Measurements from ENCODE around the gene HELZ. TPM values are rescaled to one million over a fixed set of nuclear protein-coding genes. Genes with fewer than 3 reads are reported as not detected.
"Not testable (repeated sequence)": the region's sequence is repeated elsewhere in the genome, so short reads cannot be mapped to it uniquely, and the experiment has no call there.

Gene HELZ
- total and polyA plus RNA-seq, 9 donors, result 8.4 to 72.8 (median 55.5) TPM

DNA sequence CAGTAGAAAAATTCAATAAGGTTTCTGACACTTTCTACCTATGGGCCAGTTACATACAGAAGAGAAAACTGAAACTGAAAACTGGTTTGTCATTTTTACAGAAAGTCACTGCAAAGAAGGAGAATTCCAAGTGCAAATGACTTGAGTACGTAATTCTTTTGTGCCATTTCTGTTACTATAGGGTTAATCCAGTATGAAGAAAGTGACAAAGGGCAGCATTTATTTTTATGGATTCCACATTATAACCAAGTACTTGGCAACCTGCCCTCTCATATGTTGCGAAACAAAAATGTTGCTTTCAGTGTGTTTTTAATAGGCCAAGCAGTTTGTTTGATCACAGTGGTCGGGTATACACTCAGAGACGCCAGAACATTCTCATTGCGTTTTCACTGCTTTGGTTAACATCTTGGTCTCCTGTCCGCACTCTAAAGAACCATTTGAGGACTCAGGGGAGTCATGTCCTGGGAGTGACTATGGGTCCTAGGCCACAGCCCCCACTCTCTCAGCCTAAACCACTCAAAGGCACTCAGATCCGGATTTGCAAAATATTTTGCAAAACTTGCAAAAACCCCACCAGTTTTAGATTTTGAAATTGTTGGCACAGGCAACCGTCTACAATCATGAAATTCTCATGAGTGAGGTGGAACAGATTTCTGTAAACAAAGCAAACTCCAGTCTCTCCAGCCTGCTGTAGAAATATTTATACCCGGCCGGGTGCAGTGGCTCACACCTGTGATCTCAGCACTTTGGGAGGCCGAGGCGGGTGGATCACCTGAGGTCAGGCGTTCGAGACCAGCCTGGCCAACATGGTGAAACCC, 15.4 kb upstream of the HELZ start:
- intact Hi-C loops (cut with DNase I), result no loop called here
- DNase-seq, result peak in 4 of 5 donors; percentile 22 to 59 (median 46)
- WGBS, 3 donors, result 10 to 19% (median 16%) methylated on average over 14 of the region's 14 CpGs
- TF ChIP-seq CTCF (IDR thresholded peaks at IDR 0.05), result no peak
- Histone ChIP-seq H3K27ac (peak overlapping the region; percentile 38 to 77), H3K4me1 (ENCODE audit: insufficient read depth) (peaks cover 12% of the 10 kb centered on the region), H3K9me3 (no peaks in the 10 kb centered on the region), H3K4me3 (no peak overlapping the region), H3K27me3 (no peaks in the 10 kb centered on the region), H3K36me3 (no peaks in the 10 kb centered on the region)

DNA sequence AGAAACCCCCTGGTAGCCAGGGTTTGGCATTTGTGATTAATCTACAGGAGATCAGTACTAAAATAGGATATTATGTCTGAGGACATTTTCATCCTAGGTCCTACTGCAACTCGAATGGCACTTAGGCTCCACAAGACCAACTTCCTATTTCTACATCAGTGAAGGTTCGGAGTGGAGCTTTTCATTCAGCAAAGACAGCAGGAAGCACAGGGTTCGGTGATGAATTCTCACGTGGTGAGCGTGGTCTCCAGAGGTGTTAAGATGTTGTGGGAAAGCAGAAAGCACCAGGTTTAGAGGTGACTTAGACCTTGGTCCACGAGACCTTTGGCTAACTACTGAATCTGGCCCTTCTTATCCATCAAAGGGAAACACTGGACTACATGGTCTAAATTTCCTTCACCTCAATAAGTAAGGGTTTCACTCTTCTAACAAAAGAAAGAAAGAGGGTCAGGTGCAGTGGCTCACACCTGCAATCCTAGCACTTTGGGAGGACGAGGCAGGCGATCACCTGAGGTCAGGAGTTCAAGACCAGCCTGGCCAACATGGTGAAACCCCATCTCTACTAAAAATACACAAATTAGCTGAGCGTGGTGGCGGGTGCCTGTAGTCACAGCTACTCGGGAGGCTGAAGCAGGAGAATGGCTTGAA, 13.9 kb upstream of the HELZ start:
- Histone ChIP-seq H3K4me3 (no peak overlapping the region), H3K4me1 (ENCODE audit: insufficient read depth) (peaks cover 12% of the 10 kb centered on the region), H3K36me3 (no peaks in the 10 kb centered on the region), H3K9me3 (no peaks in the 10 kb centered on the region), H3K27ac (peak overlapping the region; percentile 45 to 75), H3K27me3 (no peaks in the 10 kb centered on the region)
- no peak for DNase-seq
- 82 to 94% (median 89%) methylated on average over 11 of the region's 11 CpGs for WGBS, 3 donors
- intact Hi-C loops (cut with DNase I), result loop anchor here in 1 of 4 donors (10.0 kb wide), 1 partner anchor 1724 kb away; no protein-coding TSS in a partner anchor
- TF ChIP-seq POLR2A (IDR thresholded peaks at IDR 0.05) (no peak), EP300 (IDR thresholded peaks at IDR 0.05) (no peak), CTCF (IDR thresholded peaks at IDR 0.05) (no peak)

GRCh38 chr17:67256075-67256732, 11.2 kb upstream of the HELZ start:
- H3K9me3 ChIP-seq, result no peaks in the 10 kb centered on the region
- no peak for DNase-seq
- no peak for TF ChIP-seq POLR2A (IDR thresholded peaks at IDR 0.05)
- no peak for TF ChIP-seq CTCF (IDR thresholded peaks at IDR 0.05)
- no peak for TF ChIP-seq EP300 (IDR thresholded peaks at IDR 0.05)

DNA sequence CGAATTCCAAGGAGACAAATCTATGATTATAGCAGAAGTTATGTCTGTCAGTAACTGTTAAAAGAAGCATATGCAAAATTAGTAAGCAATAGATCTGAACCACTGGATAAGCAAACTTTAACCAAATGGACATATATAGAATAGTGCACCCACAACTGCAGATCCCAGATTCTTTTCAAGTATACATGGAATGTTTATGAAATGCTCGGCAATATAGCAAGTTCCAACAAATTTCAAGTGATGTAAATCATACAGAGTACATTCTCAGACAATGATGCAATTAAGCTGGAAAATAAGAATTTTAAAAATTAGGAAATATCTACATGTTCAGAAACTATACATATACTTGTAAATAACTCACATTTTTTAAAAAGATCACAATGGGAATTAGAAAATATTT, 8.4 kb upstream of the HELZ start:
- Histone ChIP-seq H3K27ac (no peak overlapping the region), H3K4me1 (ENCODE audit: insufficient read depth) (peaks cover 7% of the 10 kb centered on the region), H3K27me3 (no peaks in the 10 kb centered on the region), H3K9me3 (no peaks in the 10 kb centered on the region), H3K4me3 (no peak overlapping the region), H3K36me3 (no peaks in the 10 kb centered on the region)
- no peak for DNase-seq
- 26 to 40% (median 36%) methylated on average over 2 of the region's 2 CpGs for WGBS, 3 donors
- intact Hi-C loops (cut with DNase I), result loop anchor here in 1 of 4 donors (10.0 kb wide), 1 partner anchor 1719 kb away; no protein-coding TSS in a partner anchor
- TF ChIP-seq CTCF (IDR thresholded peaks at IDR 0.05), result no peak
- TF ChIP-seq EP300 (IDR thresholded peaks at IDR 0.05), result no peak
- TF ChIP-seq POLR2A (IDR thresholded peaks at IDR 0.05), result no peak

More at GRCh38 chr17:67256075-67256732, 11.2 kb upstream of the HELZ start:
- H3K36me3 ChIP-seq, result no peaks in the 10 kb centered on the region
- H3K27ac ChIP-seq, result no peak overlapping the region
- H3K4me1 ChIP-seq (ENCODE audit: insufficient read depth), result peaks cover 12% of the 10 kb centered on the region
- 95 to 98% (median 96%) methylated on average over 5 of the region's 5 CpGs for WGBS, 3 donors
- intact Hi-C loops (cut with DNase I), result loop anchor here in 1 of 4 donors (10.0 kb wide), 1 partner anchor 1721 kb away; no protein-coding TSS in a partner anchor
- no peaks in the 10 kb centered on the region for H3K27me3 ChIP-seq
- no peak overlapping the region for H3K4me3 ChIP-seq

DNA sequence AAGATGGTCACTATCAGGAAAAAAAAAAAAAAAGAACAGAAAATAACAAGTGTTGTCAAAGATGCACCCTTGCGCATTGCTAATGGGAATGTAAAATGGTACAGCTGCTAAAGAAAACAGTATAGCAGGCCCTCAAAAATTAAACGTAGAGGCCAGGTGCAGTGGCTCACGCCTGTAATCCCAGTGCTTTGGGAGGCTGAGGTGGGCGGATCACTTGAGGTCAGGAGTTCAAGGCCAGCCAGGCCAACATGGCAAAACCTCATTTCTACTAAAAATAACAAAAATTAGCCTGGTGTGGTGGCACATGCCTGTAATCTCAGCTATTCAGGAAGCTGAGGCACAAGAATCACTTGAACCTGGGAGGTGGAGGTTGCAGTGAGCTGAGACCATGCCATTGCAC, 6.6 kb upstream of the HELZ start:
- intact Hi-C loops (cut with DNase I), result loop anchor here in 1 of 4 donors (10.0 kb wide), 1 partner anchor 1717 kb away; no protein-coding TSS in a partner anchor
- 58 to 78% (median 70%) methylated on average over 4 of the region's 4 CpGs for WGBS, 3 donors

More for the DNA sequence above, 6.6 kb upstream of the HELZ start:
- not testable (repeated sequence) for H3K27ac ChIP-seq; H3K4me3 ChIP-seq; H3K9me3 ChIP-seq; H3K4me1 ChIP-seq (ENCODE audit: insufficient read depth); H3K36me3 ChIP-seq; H3K27me3 ChIP-seq; DNase-seq

Data from ovary (tissue), 9 donors.